A673 (cell line): Measurements from ENCODE around the gene DSCAML1.

Experiments used
- CTCF ChIP-seq: fragments of 300-800, 200-600 bp; sonication (generic); conservative IDR thresholded peaks from 2 replicates; pipeline ENCODE4 v1.5.1; 2017; ENCODE audit warnings: low read depth, mild to moderate bottlenecking, antibody characterized with exemption, low read length, moderate library complexity, mixed read lengths
- EZH2 ChIP-seq: fragments of 200-600 bp; sonication (generic); IDR thresholded peaks from 2 replicates; pipeline ENCODE4 v1.6.1; 2017; ENCODE audit warnings: borderline replicate concordance, low read depth, mild to moderate bottlenecking, mixed read lengths, antibody characterized with exemption, low read length; ENCODE audit not compliant: poor library complexity, severe bottlenecking

DNA sequence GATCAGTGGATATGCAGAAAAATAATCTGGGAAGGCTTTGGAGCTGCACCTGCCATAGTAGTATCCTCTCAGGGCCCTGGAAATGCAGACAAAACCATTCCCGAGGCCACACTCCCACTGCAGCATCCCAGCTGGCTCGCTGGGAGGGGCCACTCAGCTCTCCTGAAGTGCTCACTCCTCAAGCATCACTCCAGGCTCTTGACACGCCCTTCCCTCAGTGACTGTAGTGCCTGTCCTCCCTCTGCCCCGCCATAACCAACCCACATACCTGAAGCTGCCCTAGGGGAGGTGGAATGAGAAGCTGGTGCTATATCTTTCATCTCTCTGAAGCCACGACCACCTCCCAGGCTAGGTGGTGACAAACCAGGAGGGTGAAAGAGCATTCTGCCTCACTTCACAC is 4.8 kb downstream of the DSCAML1 start:
- TF ChIP-seq CTCF (no peak), EZH2 (no peak)
